NCI-H1694 (cell line): ENCODE data around the gene CHST15.
"Not testable (repeated sequence)": the region's sequence is repeated elsewhere in the genome, so short reads cannot be mapped to it uniquely, and the experiment has no call there.

ENCODE experiments used
- DNase-seq: peaks from one replicate; lab custom pipeline; 2025; lab: John Stamatoyannopoulos, UW

The CHST15 gene

GRCh38 chr10:124098575-124098974 is 5.2 kb upstream of the CHST15 start:
- no peak for DNase-seq

GRCh38 chr10:124097883-124098282 is 4.5 kb upstream of the CHST15 start:
- no peak for DNase-seq

GRCh38 chr10:124096494-124096893 is 3.1 kb upstream of the CHST15 start:
- DNase-seq, result no peak

GRCh38 chr10:124095801-124096200 is 2.4 kb upstream of the CHST15 start:
- DNase-seq, result not testable (repeated sequence)

- no peak for DNase-seq
These were observed 1.7 kb upstream of the CHST15 start for GRCh38 chr10:124095096-124095495.

GRCh38 chr10:124094419-124094785 is 1.0 kb upstream of the CHST15 start:
- DNase-seq, result no peak

- not testable (repeated sequence) for DNase-seq
These were observed 498 bp upstream of the CHST15 start for GRCh38 chr10:124093774-124094418.

- no peak for DNase-seq
These were observed 1.0 kb downstream of the CHST15 start for GRCh38 chr10:124092250-124092859.

GRCh38 chr10:124091646-124092249 is 1.6 kb downstream of the CHST15 start:
- no peak for DNase-seq

GRCh38 chr10:124090601-124091209 is 2.7 kb downstream of the CHST15 start:
- DNase-seq, result no peak

- DNase-seq, result no peak
These were observed 3.5 kb downstream of the CHST15 start for GRCh38 chr10:124089859-124090258.

GRCh38 chr10:124088915-124089314 is 4.5 kb downstream of the CHST15 start:
- no peak for DNase-seq

GRCh38 chr10:124087672-124088634 is 5.4 kb downstream of the CHST15 start:
- DNase-seq, result no peak

- no peak for DNase-seq
These were observed 6.4 kb downstream of the CHST15 start for GRCh38 chr10:124086787-124087671.

GRCh38 chr10:124086097-124086710 is 7.2 kb downstream of the CHST15 start:
- DNase-seq, result no peak

- DNase-seq, result no peak
These were observed 7.7 kb downstream of the CHST15 start for GRCh38 chr10:124085680-124086079.

- DNase-seq, result no peak
These were observed 8.7 kb downstream of the CHST15 start for GRCh38 chr10:124084708-124085107.

- DNase-seq, result no peak
These were observed 9.5 kb downstream of the CHST15 start for GRCh38 chr10:124083740-124084397.

- no peak for DNase-seq
These were observed 10.2 kb downstream of the CHST15 start for GRCh38 chr10:124083047-124083739.
